ENCODE results near the gene PLEKHA3.
"Not testable (repeated sequence)": the region's sequence is repeated elsewhere in the genome, so short reads cannot be mapped to it uniquely, and the experiment has no call there.

PLEKHA3 gene

DNA sequence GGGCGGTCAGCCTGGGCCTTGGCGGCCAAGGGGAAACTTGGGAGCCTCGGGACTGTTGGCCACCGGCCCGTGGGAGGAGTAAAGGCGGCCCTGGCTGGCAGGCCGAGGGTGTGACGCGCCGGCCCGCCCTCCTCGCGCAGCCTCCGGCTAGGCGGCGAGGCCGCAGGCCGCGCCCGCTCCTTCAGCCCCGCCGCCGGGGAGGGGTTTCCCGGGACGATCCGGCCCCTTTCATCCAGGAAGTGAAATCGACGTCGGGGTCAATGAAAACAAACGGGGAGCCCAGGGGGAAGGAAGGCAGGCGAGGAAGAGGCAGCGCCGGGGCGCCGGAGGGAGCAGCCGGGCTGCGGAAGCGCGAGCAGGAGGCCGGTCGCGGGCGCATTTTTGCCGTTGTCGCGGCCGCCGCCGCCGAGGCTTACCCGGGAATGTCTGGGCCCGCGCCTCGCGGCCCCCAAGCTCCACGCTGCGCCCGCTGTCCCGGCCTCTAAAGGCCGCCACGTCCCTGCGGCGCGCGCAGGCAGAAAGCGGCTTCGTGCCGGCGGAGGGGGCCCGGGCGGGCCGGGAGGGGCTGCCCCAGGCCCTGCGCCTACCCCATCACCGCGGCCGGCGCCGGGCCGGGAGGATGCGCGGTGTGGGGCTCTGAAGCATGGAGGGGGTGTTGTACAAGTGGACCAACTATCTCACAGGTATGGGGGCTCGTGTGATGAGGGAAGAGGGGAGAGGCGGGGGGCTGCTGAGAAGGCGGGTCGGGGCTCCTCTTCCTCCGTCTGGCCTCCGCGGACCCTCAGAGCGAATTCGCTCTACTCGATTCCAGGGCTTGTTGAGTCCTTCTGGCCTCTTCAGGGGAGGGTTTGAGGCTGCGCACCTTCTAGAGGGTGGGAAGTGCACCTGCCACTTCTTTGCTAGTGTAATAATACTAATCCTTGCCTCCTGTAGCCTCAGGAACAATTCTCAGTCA, at the start of gene PLEKHA3:
PLEKHA3 (plus strand) TSS at position 231 of the 955 bp plus-strand sequence; CDS start at position 644, 413 bp downstream.
- peak; percentile 89 to 99 for DNase-seq

DNA sequence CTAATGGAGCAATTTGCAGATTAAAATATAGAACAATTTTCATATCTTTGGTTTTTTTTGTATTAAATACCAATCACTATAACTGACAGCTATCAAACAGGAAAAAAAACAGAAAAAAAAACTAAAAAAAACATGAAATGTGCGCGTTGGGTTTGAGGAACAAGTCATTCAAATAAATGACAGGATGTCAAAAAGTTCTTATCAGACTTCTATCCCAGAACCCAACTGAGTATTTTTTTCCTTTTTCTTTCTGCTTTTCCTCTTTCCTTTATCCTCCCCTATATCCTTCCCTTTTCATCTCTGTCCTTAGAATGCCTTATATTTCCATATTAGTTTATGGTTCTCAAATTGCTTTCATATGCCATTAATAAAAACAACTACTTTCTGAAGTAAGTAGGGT, 43.6 kb upstream of the PLEKHA3 start:
- DNase-seq = no peak

GRCh38 chr2:178441426-178441825, 38.8 kb upstream of the PLEKHA3 start:
- DNase-seq = no peak

GRCh38 chr2:178448968-178449661, 31.1 kb upstream of the PLEKHA3 start:
- DNase-seq = no peak

DNA sequence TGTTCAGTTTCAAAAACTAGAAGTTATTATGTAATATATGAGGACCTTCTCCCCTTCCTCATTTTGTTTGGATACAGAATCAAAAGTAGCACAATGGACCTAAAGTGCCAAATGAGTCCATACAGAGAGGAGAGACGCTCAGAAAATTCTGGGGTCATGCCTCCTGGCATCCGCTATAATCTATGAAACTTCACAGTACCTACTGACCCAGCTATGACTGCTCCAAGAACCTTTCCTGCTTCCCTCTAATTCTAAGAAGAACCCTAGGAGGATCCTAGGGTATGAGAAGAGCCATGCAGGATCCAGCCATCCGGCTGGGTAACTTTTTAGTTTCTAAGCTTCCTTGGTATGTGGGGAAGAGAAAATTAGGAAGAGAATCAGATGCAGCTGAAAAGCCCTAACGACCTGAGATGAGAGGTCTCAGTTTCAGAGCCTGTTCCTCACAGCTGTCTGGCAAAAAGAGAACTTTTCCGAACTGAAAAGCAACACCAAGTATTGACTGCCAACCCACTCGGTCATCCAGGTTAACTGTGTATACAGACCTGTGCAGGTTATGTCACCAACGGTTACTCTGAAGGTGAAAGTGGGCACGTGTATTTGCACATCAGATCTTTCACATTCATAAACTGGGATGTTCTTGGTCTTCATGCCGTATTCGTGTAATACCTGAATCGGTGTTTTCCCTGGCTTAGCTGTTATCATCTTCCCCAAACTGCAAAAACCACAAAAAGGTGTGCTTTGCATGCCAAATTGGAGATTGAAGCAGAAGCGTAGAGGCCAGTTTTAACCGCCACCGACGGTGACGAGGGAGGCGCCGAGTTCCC, 30.3 kb upstream of the PLEKHA3 start:
- DNase-seq = no peak

GRCh38 chr2:178450524-178450773, 29.8 kb upstream of the PLEKHA3 start:
- DNase-seq = no peak

- DNase-seq = peak; percentile 81 to 97
Observed at GRCh38 chr2:178450774-178451525, 29.3 kb upstream of the PLEKHA3 start, which contains the start of the genes PJVK and PRKRA. TSS of gene PJVK (plus strand) at chr2:178451378. CDS start at chr2:178453410, 2,032 bp downstream. TSS of gene PRKRA (minus strand) at chr2:178451175. CDS start at chr2:178451030, 145 bp downstream.

DNA sequence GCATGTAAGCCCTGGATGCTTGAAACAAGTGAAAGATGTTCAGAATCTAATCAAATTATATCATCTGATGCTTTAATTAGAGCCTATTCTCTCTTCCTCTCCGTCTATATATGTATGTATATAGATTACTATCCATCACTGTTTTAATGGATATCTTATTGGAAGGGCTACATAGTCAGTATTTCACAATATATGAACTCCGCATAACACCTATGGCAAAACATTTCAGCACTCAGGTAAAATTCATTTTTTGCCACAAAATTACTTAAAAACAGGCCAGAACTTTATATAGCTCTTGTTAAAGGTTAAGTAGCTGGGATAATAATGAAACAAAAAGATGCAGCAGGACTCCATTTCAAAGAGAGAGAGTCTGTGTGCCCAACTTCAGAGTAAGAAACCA, 27.9 kb upstream of the PLEKHA3 start:
- no peak for DNase-seq

GRCh38 chr2:178452870-178453269, 27.4 kb upstream of the PLEKHA3 start:
- DNase-seq = no peak

GRCh38 chr2:178455947-178456346, 24.3 kb upstream of the PLEKHA3 start:
- DNase-seq = no peak

- no peak for DNase-seq
Observed at GRCh38 chr2:178457390-178457886, 22.8 kb upstream of the PLEKHA3 start.

- DNase-seq = no peak
Observed at GRCh38 chr2:178469219-178469849, 10.9 kb upstream of the PLEKHA3 start.

DNA sequence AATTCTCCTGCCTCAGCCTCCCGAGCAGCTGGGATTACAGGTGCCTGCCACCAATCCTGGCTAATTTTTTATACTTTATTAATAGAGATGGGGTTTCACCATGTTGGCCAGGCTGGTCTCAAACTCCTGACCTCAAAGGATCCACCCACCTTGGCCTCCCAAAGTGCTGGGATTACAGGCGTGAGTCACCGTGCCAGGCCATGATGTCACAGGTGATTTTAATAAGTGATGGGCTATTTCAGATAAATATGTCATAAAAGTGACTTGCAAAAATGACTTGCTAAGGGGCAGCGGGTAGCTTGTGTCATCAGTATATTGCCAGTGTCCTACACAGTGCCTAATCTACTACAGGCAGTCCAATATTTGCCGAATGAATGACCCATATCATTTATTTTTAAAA, 8.9 kb upstream of the PLEKHA3 start:
- DNase-seq = not testable (repeated sequence)

DNA sequence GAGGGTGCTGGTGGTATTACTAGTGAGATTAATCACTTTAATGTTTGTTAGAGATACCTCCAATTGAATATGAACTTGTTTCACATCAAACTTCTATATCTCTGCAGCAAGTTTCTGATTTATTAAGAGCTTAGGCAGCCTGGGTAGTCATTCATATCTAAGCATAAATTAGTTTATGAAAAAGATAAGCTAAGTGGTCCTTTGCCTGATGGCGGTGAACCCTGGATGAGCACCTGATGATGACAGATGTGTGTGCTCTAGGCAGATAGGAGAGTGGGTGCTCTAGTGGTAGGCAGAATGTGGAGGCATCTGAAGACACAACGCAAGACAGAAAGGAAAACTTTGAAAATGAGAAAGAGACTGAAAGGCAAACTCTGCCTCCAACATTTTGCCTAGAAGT, 6.9 kb upstream of the PLEKHA3 start:
- no peak for DNase-seq

- DNase-seq = peak in 1 of 2 experiments; percentile 52
Observed at GRCh38 chr2:178473931-178474330, 6.3 kb upstream of the PLEKHA3 start.

DNA sequence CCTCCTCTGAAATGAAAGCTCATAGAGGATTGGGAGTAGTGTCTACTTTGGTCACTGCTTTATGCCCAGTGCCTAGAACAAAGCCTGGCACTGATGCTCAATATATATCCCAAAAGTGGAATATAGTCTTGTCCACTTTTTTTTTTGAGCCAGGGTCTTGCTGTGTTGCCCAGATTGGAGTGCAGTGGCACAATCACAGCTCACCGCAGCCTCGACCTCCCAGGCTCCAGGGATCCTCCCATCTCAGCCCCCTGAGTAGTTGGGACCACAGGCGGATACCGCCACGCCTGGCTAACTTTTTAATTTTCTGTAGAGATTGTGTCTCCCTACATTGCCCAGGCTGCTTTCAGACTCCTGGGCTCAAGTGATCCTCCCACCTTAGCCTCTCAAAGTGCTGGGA, 5.7 kb upstream of the PLEKHA3 start:
- no peak for DNase-seq

- DNase-seq = no peak
Observed at GRCh38 chr2:178476477-178476876, 3.8 kb upstream of the PLEKHA3 start.

- peak in 1 of 2 experiments; percentile 39 for DNase-seq
Observed at GRCh38 chr2:178477443-178478129, 2.7 kb upstream of the PLEKHA3 start.

GRCh38 chr2:178478130-178478438, 2.2 kb upstream of the PLEKHA3 start:
- DNase-seq = no peak

DNA sequence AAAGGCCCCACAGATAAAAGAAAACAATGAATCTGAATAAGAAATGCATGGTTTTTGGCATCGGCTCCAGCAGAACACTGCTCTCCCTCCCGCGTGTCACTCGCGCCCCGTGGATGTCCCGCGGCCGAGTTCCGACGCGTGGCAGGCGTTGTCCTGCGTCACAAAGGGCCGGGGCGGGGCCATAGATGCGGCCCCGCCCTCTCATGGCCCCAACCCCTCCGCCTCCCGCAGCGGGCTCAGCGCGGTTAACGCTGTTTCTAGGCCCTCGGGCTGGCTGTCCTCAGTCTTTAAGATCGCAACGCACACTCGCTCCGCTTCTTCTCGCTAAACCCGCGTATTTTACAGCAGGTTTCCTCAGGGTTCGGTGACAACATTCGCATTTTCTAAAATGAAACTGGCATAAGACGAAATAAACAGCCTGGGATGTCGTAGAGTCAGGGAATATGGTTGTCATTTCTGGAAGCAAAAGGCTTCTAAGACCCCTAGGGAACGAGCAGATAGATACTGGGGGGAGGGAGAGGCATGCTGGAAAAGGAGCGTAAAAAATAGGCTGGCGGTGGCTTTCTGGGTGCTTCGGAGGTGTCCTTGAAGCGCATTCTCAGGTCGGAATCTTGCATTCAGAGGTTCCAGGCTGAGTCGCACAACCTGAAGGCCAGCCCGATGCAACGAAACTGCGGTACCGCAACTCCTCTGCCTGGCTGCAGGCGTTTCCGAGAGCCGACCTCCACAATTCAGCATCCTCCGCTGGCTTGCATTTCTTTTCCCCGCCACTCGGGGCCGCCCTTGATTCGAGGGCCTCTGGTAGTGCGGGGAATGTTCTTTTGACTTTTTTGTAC, 1.6 kb upstream of the PLEKHA3 start, which contains the start of gene FKBP7:
FKBP7 (minus strand) TSS at position 162 of the 836 bp plus-strand sequence; CDS start at position 61, 101 bp downstream.
- peak; percentile 70 to 84 for DNase-seq
